DOHH2 (cell line): ENCODE results near the gene VPS8.
"Not testable (repeated sequence)": the region's sequence is repeated elsewhere in the genome, so short reads cannot be mapped to it uniquely, and the experiment has no call there.

Source experiments
- H3F3A ChIP-seq: fragments of 200-600 bp; sonication (generic), shearing (Covaris generic); 2 replicates; pipeline ENCODE4 v1.6.0; 2016; ENCODE audit warnings: antibody characterized with exemption, mild to moderate bottlenecking; ENCODE audit not compliant: control insufficient read depth, insufficient read depth
- H3K27ac ChIP-seq: fragments of 200-600 bp; sonication (generic); 2 replicates; pipeline ENCODE4 v1.5.1; 2014; ENCODE audit warnings: low read depth, mild to moderate bottlenecking, low read length, moderate library complexity
- H3K27me3 ChIP-seq: fragments of 200-600 bp; sonication (generic); 2 replicates; pipeline ENCODE4 v1.6.1; 2014; ENCODE audit warnings: mild to moderate bottlenecking, low read length, mixed read lengths; ENCODE audit not compliant: control insufficient read depth
- H3K36me3 ChIP-seq: fragments of 200-600 bp; sonication (generic); 2 replicates; pipeline ENCODE4 v1.6.1; 2014; ENCODE audit warnings: mild to moderate bottlenecking, low read length, moderate library complexity, mixed read lengths; ENCODE audit not compliant: control insufficient read depth
- H3K4me1 ChIP-seq: fragments of 200-600 bp; sonication (generic); 2 replicates; pipeline ENCODE4 v1.6.1; 2014; ENCODE audit warnings: mild to moderate bottlenecking, low read length, mixed read lengths; ENCODE audit not compliant: control insufficient read depth
- H3K4me2 ChIP-seq: fragments of 200-600 bp; sonication (generic); 2 replicates; pipeline ENCODE4 v1.6.0; 2014; ENCODE audit warnings: mild to moderate bottlenecking, low read length, moderate library complexity
- H3K4me3 ChIP-seq: fragments of 200-600 bp; sonication (generic); 2 replicates; pipeline ENCODE4 v1.5.1; 2014; ENCODE audit warnings: mild to moderate bottlenecking, low read length, mixed read lengths
- H3K79me2 ChIP-seq: fragments of 200-600 bp; sonication (generic); 2 replicates; pipeline ENCODE4 v1.6.1; 2014; ENCODE audit warnings: mild to moderate bottlenecking, low read length, mixed read lengths; ENCODE audit not compliant: control insufficient read depth
- H3K9me2 ChIP-seq: fragments of 200-600 bp; sonication (generic); replicated peaks from 2 replicates; pipeline ENCODE4 v1.6.1; 2014; ENCODE audit warnings: mild to moderate bottlenecking, low read length, mixed read lengths; ENCODE audit not compliant: control insufficient read depth
- H3K9me3 ChIP-seq: fragments of 200-600 bp; sonication (generic); 2 replicates; pipeline ENCODE4 v1.6.1; 2014; ENCODE audit warnings: antibody characterized with exemption, low read length, mixed read lengths; ENCODE audit not compliant: control insufficient read depth, insufficient read depth
- H4K20me1 ChIP-seq: fragments of 200-600 bp; sonication (generic); 2 replicates; pipeline ENCODE4 v1.6.0; 2014; ENCODE audit warnings: low read depth, mild to moderate bottlenecking, antibody characterized with exemption, low read length, moderate library complexity; ENCODE audit not compliant: control insufficient read depth, insufficient read depth
- CTCF ChIP-seq: fragments of 200-600 bp; sonication (generic); IDR thresholded peaks from one replicate; pipeline ENCODE4 v1.5.1; 2014; ENCODE audit warnings: antibody characterized with exemption, mild to moderate bottlenecking, low read depth, low read length; ENCODE audit not compliant: poor library complexity, severe bottlenecking
- EZH2phosphoT487 ChIP-seq: fragments of 200-600 bp; sonication (generic); IDR thresholded peaks from 2 replicates; pipeline ENCODE4 v1.6.1; 2017; ENCODE audit warnings: borderline replicate concordance, mild to moderate bottlenecking, antibody characterized with exemption, low read length, moderate library complexity, mixed read lengths

The VPS8 gene

GRCh38 chr3:184899953-184900595, 88.1 kb downstream of the VPS8 start:
- no peaks in the 10 kb centered on the region for H3K79me2 ChIP-seq
- H3K4me3 ChIP-seq: no peak overlapping the region
- no peaks in the 10 kb centered on the region for H4K20me1 ChIP-seq
- TF ChIP-seq CTCF (no peak), EZH2phosphoT487 (no peak)
- H3K9me3 ChIP-seq: no peaks in the 10 kb centered on the region
- no peaks in the 10 kb centered on the region for H3K4me1 ChIP-seq
- no peak overlapping the region for H3K4me2 ChIP-seq
- H3K27ac ChIP-seq: no peak overlapping the region
- no peaks in the 10 kb centered on the region for H3F3A ChIP-seq
- no peaks in the 10 kb centered on the region for H3K9me2 ChIP-seq
- no peaks in the 10 kb centered on the region for H3K27me3 ChIP-seq
- no peaks in the 10 kb centered on the region for H3K36me3 ChIP-seq

GRCh38 chr3:184907031-184907430, 95.1 kb downstream of the VPS8 start:
- H3K79me2 ChIP-seq: not testable (repeated sequence)

GRCh38 chr3:184907681-184908649, 96.0 kb downstream of the VPS8 start:
- Histone ChIP-seq H3K9me3 (no peaks in the 10 kb centered on the region), H3K9me2 (no peaks in the 10 kb centered on the region), H3F3A (no peaks in the 10 kb centered on the region), H3K36me3 (no peaks in the 10 kb centered on the region), H3K4me1 (no peaks in the 10 kb centered on the region), H3K79me2 (no peaks in the 10 kb centered on the region), H3K27ac (no peak overlapping the region), H4K20me1 (no peaks in the 10 kb centered on the region), H3K4me3 (no peak overlapping the region), H3K27me3 (no peaks in the 10 kb centered on the region), H3K4me2 (no peak overlapping the region)
- TF ChIP-seq CTCF (no peak), EZH2phosphoT487 (no peak)

More at GRCh38 chr3:184907031-184907430, 95.1 kb downstream of the VPS8 start:
- not testable (repeated sequence) for H4K20me1 ChIP-seq, H3K4me3 ChIP-seq, H3K9me2 ChIP-seq, H3F3A ChIP-seq, H3K27ac ChIP-seq, H3K9me3 ChIP-seq, H3K4me2 ChIP-seq, H3K36me3 ChIP-seq, H3K27me3 ChIP-seq, H3K4me1 ChIP-seq

- H3K4me2 ChIP-seq: no peak overlapping the region
- H3K36me3 ChIP-seq: no peaks in the 10 kb centered on the region
- no peaks in the 10 kb centered on the region for H4K20me1 ChIP-seq
- H3K79me2 ChIP-seq: no peaks in the 10 kb centered on the region
- TF ChIP-seq EZH2phosphoT487 (no peak), CTCF (no peak)
- no peak overlapping the region for H3K27ac ChIP-seq
- no peaks in the 10 kb centered on the region for H3K4me1 ChIP-seq
- H3F3A ChIP-seq: no peaks in the 10 kb centered on the region
- H3K27me3 ChIP-seq: no peaks in the 10 kb centered on the region
- H3K9me3 ChIP-seq: no peaks in the 10 kb centered on the region
- no peaks in the 10 kb centered on the region for H3K9me2 ChIP-seq
- H3K4me3 ChIP-seq: no peak overlapping the region
These were observed 96.9 kb downstream of the VPS8 start for GRCh38 chr3:184908859-184909258.
